Glutamatergic neuron (in vitro differentiated cells): ENCODE data around the gene AP1M1. TPM values are rescaled to one million over a fixed set of nuclear protein-coding genes. Genes with fewer than 3 reads are reported as not detected.

Source experiments
- DNase-seq: peaks from one replicate; pipeline ENCODE4 v3.0.0; 2022
- H3K27ac Mint-ChIP-seq: one replicate; pipeline ENCODE4 v1.8.0; 2020; ENCODE audit warnings: mild to moderate bottlenecking, mixed read lengths, inconsistent platforms; ENCODE audit not compliant: unreplicated experiment
- H3K27me3 Mint-ChIP-seq: one replicate; pipeline ENCODE4 v1.8.0; 2020; ENCODE audit warnings: mild to moderate bottlenecking, moderate library complexity, mixed read lengths, inconsistent platforms; ENCODE audit not compliant: unreplicated experiment
- H3K36me3 Mint-ChIP-seq: one replicate; pipeline ENCODE4 v1.8.0; 2020; ENCODE audit warnings: mild to moderate bottlenecking, mixed read lengths, inconsistent platforms; ENCODE audit not compliant: unreplicated experiment
- H3K4me1 Mint-ChIP-seq: one replicate; pipeline ENCODE4 v1.8.0; 2020; ENCODE audit warnings: mild to moderate bottlenecking, low read depth, mixed read lengths, inconsistent platforms; ENCODE audit not compliant: unreplicated experiment
- H3K4me3 Mint-ChIP-seq: one replicate; pipeline ENCODE4 v1.8.0; 2020; ENCODE audit warnings: mild to moderate bottlenecking, mixed read lengths, inconsistent platforms; ENCODE audit not compliant: unreplicated experiment
- H3K9me3 Mint-ChIP-seq: one replicate; pipeline ENCODE4 v1.8.0; 2020; ENCODE audit warnings: mild to moderate bottlenecking, moderate library complexity, mixed read lengths, inconsistent platforms; ENCODE audit not compliant: unreplicated experiment
- total RNA-seq: library from RNA; stranded (reverse); fragmentation: NEBNext Ultra II Directional; extraction: Animal tissue kit (Norgen Biotek cat#: 25700); gene quantifications from one replicate; pipeline ENCODE4 v1.2.1, GENCODE V29; 2021; ENCODE audit not compliant: unreplicated experiment
- TF ChIP-seq, protein P1 (sequence below): fragments of 200-600 bp; sonication (generic); IDR thresholded peaks from one replicate; pipeline ENCODE4 v1.5.0; 2021; ENCODE audit not compliant: partially characterized antibody, unreplicated experiment

The AP1M1 gene
- total RNA-seq, 1 donor from 2014 or later: 87.6 TPM

DNA sequence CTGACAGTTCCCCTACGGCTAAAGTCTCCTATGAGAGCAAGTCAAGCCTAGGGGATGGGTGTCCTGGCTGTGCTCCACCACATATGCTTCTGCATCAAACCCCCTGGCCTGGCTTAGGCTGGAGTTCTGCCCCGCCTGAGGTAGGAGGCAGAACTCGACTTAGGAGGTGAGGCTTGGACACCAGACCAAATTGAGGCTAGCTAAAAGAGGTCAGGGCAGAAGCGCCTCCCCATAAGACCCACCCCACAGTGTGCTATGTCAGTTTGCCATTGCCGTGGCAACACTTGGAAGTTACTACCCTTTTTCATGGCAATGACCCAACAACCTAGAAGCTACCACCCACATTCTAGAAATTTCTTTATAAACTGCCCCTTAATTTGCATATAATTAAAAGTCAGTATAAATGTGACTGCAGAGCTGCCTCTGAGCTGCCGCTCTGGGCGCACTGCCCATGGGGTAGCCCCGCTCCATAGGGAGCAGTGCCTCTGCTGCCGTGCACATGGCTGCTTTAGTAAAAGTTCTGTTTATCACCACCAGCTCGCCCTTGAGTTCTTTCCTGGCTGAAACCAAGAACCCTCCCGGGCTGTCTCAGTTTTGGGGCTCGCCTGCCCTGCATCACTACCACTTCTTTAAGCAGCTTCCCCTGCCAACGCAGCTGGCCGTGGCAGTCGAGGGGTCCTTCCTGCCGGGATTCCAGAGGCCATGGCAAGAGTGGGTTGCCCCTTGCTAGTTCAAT lies 20.2 kb downstream of the AP1M1 start:
- H3K27me3 Mint-ChIP-seq: peaks cover 4% of the 10 kb centered on the region

DNA sequence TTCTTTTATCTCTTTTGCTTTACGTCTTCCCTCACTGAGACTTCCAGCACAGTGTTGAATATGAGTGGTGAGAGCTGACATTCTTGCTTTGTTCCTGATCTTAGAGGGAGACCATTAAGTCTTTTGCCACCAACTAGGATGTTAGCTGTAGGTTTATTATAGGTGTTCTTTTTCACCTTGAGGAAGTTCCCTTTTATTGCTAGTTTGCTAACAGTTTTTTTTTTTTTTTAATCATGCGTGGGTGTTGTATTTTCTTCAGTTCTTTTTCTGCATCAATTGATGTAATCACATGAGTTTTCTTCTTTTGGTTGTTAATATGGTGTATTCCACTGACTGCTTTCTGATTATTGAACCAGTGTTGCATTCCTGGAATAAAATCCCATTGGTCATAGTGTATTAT lies 21.1 kb downstream of the AP1M1 start:
- TF ChIP-seq, protein P1, sequence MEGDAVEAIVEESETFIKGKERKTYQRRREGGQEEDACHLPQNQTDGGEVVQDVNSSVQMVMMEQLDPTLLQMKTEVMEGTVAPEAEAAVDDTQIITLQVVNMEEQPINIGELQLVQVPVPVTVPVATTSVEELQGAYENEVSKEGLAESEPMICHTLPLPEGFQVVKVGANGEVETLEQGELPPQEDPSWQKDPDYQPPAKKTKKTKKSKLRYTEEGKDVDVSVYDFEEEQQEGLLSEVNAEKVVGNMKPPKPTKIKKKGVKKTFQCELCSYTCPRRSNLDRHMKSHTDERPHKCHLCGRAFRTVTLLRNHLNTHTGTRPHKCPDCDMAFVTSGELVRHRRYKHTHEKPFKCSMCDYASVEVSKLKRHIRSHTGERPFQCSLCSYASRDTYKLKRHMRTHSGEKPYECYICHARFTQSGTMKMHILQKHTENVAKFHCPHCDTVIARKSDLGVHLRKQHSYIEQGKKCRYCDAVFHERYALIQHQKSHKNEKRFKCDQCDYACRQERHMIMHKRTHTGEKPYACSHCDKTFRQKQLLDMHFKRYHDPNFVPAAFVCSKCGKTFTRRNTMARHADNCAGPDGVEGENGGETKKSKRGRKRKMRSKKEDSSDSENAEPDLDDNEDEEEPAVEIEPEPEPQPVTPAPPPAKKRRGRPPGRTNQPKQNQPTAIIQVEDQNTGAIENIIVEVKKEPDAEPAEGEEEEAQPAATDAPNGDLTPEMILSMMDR: no peak
- Mint-ChIP-seq H3K27me3 (peaks cover 4% of the 10 kb centered on the region), H3K36me3 (peaks cover 47% of the 10 kb centered on the region), H3K4me1 (no peaks in the 10 kb centered on the region), H3K9me3 (peaks cover 11% of the 10 kb centered on the region), H3K27ac (no peak overlapping the region), H3K4me3 (no peak overlapping the region)
- DNase-seq: no peak

More for the DNA sequence above, 20.2 kb downstream of the AP1M1 start:
- H3K9me3 Mint-ChIP-seq: peaks cover 11% of the 10 kb centered on the region
- no peaks in the 10 kb centered on the region for H3K4me1 Mint-ChIP-seq
- H3K27ac Mint-ChIP-seq: no peak overlapping the region
- H3K4me3 Mint-ChIP-seq: no peak overlapping the region
- TF ChIP-seq, protein P1: no peak
- no peak for DNase-seq
- peaks cover 46% of the 10 kb centered on the region for H3K36me3 Mint-ChIP-seq

DNA sequence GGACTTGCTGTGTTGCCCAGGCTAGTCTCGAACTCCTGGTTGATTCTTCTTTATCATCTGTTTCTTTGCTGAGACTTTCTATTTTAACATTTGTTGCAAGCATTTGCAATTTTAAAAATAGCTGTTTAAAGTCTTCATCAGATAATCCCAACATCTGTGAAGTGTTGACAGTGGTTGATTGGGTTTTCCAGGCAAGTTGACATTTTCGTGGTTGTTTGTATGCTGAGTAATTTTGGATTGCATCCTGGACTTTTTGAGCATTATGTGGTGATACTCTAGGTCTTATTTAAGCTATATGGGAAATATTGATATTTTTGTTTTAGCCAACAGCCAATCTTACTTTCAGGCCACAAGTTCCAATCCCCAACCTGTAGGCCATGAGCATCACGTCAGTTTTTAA lies 25.1 kb downstream of the AP1M1 start:
- TF ChIP-seq, protein P1: no peak
- Mint-ChIP-seq H3K36me3 (peaks cover 37% of the 10 kb centered on the region), H3K4me3 (no peak overlapping the region), H3K4me1 (no peaks in the 10 kb centered on the region), H3K27ac (no peak overlapping the region), H3K27me3 (peaks cover 2% of the 10 kb centered on the region), H3K9me3 (peaks cover 11% of the 10 kb centered on the region)
- DNase-seq: no peak

DNA sequence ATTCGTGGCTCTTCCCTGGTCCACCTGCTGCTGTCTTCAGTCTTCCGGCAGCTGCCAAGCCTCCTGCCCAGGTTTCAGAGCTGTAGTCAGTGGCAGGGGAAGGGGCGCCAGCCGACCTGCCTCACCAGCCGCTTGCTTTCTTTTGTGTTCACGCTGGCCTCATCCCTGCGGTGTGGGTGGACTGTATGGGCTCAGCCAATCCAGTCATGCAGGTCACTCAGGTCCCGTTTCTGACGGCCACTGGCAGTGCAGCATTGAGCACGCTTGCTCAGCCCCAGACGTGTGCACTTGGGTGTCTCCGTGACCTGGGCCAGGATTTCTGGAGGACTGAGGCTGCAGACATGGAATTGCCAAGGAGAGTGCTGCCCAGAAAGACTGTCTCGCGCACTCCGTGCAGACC lies 26.0 kb downstream of the AP1M1 start:
- Mint-ChIP-seq H3K9me3 (peaks cover 11% of the 10 kb centered on the region), H3K27ac (no peak overlapping the region), H3K4me1 (no peaks in the 10 kb centered on the region), H3K36me3 (peaks cover 32% of the 10 kb centered on the region), H3K4me3 (no peak overlapping the region), H3K27me3 (peaks cover 1% of the 10 kb centered on the region)
- TF ChIP-seq, protein P1: no peak
- DNase-seq: no peak

DNA sequence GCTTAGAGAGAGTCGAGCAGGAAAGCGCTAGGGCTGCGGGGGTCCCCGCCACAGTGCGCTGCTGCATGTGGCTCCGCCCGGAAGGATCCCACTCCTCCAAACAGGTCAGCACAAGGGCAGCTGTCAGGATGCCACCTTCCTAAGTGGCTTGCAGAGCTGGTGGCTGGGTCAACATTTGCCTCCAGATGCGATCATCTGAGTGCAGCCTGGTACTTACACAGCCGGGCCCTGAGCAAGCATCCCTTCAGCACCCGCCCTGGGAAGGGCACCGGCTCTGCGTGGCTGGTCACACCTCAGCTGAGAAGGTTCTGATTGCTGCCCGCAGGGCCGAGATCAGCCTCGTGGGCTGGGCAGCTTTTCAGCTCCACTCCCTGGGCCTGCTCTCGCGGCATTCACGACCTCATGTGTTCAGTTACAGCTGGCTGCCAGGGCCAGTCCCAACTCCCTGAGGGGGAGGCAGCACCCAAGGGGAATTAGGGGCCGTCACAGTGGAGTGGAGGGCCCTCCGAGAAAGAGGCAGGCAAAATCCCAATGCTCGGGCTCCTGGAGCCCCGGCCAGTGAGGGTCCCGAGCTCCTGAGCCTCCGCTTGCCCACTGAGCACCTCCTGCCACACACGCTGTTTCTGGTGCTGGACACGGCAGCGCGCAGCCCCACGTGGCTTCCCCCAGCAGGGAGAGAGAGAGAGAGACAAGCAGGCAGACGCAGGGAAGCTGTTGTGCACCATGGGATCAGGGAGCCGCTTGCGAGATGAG lies 26.8 kb downstream of the AP1M1 start:
- no peak for DNase-seq
- TF ChIP-seq, protein P1: no peak
- no peak overlapping the region for H3K4me3 Mint-ChIP-seq
- no peaks in the 10 kb centered on the region for H3K4me1 Mint-ChIP-seq
- H3K27ac Mint-ChIP-seq: no peak overlapping the region
- H3K9me3 Mint-ChIP-seq: peaks cover 10% of the 10 kb centered on the region
- peaks cover under 1% of the 10 kb centered on the region for H3K27me3 Mint-ChIP-seq
- H3K36me3 Mint-ChIP-seq: peaks cover 27% of the 10 kb centered on the region
